ENCODE results near the gene FGF13.

FGF13 gene

DNA sequence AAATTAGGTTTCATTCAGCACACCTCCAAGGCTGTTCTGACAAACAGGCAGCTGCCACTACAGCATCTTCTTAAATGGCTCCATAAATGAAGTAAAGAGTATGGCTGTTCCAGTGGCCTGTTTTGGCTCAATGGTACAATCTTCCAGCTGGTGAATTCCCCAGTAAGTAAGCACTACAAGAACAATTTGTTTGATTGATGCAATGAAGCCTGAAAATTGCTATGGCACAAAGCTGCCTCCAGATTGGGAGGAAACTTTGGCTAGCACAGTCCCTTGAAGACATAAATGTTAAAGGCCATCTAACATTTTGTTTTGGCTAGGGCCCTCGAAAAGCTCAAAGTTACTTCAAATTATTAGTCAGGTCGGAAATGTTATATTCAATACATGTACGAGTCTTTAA is 47.5 kb downstream of the FGF13 start:
- no peak for DNase-seq (ENCODE audit: low spot score)

DNA sequence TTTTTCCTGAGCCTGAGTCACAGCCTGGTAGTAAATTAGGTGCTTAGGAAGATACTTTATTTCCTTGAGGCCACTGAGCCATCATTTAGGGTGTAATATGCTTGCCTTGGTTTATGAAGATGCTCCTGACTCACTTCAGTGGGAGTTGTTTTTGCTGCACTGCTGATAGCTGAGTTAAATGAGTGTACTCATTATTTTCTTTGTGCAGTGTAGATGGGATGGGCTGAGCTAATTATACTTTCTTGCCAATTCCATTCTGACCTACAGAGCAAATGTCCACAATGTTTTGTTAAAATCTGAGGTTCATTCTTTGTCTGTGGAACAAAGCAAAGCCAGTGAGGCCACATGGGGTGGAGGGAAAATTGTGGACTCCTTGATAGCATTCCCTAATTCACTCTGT is 60.0 kb downstream of the FGF13 start:
- DNase-seq (ENCODE audit: low spot score), result no peak

- no peak for DNase-seq (ENCODE audit: low spot score)
These were observed 62.9 kb downstream of the FGF13 start for GRCh38 chrX:138648568-138648967.

GRCh38 chrX:138638996-138639395 is 72.5 kb downstream of the FGF13 start:
- no peak for DNase-seq (ENCODE audit: low spot score)
